Cardiac muscle cell (in vitro differentiated cells and primary cell): ENCODE results near the gene CLDN22. TPM values are rescaled to one million over a fixed set of nuclear protein-coding genes. Genes with fewer than 3 reads are reported as not detected.

ENCODE experiments used
- DNase-seq, 2 donors: peaks; one replicate each; pipeline versions ENCODE4 v3.0.0 to v3.0.0-alpha.2; 2010 to 2017; ENCODE audit warnings: low read depth in 1 of 2, low spot score in 1 of 2
- H3K27ac ChIP-seq: fragments of 200-600 bp; sonication (generic); 2 replicates; pipeline ENCODE4 v1.5.1; 2016
- H3K27me3 ChIP-seq: fragments of 200-600 bp; sonication (generic); 2 replicates; pipeline ENCODE4 v1.6.0; 2016; ENCODE audit warnings: control low read depth
- H3K36me3 ChIP-seq: fragments of 200-600 bp; sonication (generic); 2 replicates; pipeline ENCODE4 v1.5.1; 2016; ENCODE audit warnings: control low read depth
- H3K4me1 ChIP-seq: fragments of 200-600 bp; sonication (generic); 2 replicates; pipeline ENCODE4 v1.8.1; 2017; ENCODE audit warnings: low read depth, mild to moderate bottlenecking, mixed run types
- H3K4me3 ChIP-seq: fragments of 200-600 bp; sonication (generic); 2 replicates; pipeline ENCODE4 v1.5.1; 2016; ENCODE audit warnings: mild to moderate bottlenecking
- H3K9me3 ChIP-seq: fragments of 200-600 bp; sonication (generic); 2 replicates; pipeline ENCODE4 v1.5.1; 2017; ENCODE audit warnings: low read depth, mild to moderate bottlenecking, control low read depth
- polyA plus RNA-seq: library from polyadenylated mRNA; unstranded; fragments of >200 nt; fragmentation: Nextera tagmentation; extraction: Ambion mirVana; gene quantifications from 2 replicates; pipeline ENCODE4 v1.2.1, GENCODE V29; 2016
- total RNA-seq: library from RNA; depleted of rRNA; stranded (reverse); fragments of >200 nt; gene quantifications from 2 replicates; pipeline ENCODE4 v1.2.3, GENCODE V29; 2016
- TF ChIP-seq, protein P1 (sequence below): IDR thresholded peaks from 2 replicates; pipeline ENCODE4 v1.5.1; 2012; ENCODE audit warnings: low read depth, mild to moderate bottlenecking, low read length

Gene CLDN22
- total and polyA plus RNA-seq, 2 experiments from 2014 or later: not detected

DNA sequence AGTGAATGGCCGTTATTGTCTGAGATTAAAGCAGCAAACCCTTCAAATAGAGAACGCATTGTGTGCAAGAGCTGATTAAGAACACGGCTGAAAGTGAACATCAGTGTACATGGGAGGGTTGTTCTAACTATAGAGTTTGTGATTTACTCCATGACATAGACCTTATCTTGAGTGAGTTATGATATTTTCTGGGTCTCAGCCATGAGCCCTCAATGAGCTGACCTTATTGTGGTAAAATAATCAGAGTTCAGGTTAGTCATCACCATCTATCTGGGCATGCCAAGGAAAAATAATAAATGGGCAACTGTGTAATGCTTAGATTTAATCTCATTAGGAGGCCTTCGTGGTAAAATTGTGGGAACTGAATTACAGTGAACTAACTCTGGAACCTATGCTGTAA lies 35.3 kb upstream of the CLDN22 start:
- Histone ChIP-seq H3K27me3 (no peaks in the 10 kb centered on the region), H3K36me3 (no peaks in the 10 kb centered on the region), H3K27ac (no peak overlapping the region), H3K9me3 (no peaks in the 10 kb centered on the region), H3K4me3 (no peak overlapping the region), H3K4me1 (no peaks in the 10 kb centered on the region)
- DNase-seq: peak in 1 of 2 donors; percentile 77
- TF ChIP-seq, protein P1, sequence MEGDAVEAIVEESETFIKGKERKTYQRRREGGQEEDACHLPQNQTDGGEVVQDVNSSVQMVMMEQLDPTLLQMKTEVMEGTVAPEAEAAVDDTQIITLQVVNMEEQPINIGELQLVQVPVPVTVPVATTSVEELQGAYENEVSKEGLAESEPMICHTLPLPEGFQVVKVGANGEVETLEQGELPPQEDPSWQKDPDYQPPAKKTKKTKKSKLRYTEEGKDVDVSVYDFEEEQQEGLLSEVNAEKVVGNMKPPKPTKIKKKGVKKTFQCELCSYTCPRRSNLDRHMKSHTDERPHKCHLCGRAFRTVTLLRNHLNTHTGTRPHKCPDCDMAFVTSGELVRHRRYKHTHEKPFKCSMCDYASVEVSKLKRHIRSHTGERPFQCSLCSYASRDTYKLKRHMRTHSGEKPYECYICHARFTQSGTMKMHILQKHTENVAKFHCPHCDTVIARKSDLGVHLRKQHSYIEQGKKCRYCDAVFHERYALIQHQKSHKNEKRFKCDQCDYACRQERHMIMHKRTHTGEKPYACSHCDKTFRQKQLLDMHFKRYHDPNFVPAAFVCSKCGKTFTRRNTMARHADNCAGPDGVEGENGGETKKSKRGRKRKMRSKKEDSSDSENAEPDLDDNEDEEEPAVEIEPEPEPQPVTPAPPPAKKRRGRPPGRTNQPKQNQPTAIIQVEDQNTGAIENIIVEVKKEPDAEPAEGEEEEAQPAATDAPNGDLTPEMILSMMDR: no peak

GRCh38 chr4:183354219-183354618 lies 34.1 kb upstream of the CLDN22 start:
- Histone ChIP-seq H3K4me3 (no peak overlapping the region), H3K27me3 (no peaks in the 10 kb centered on the region), H3K9me3 (no peaks in the 10 kb centered on the region), H3K4me1 (no peaks in the 10 kb centered on the region), H3K36me3 (no peaks in the 10 kb centered on the region), H3K27ac (no peak overlapping the region)
- TF ChIP-seq, protein P1: no peak
- no peak for DNase-seq

DNA sequence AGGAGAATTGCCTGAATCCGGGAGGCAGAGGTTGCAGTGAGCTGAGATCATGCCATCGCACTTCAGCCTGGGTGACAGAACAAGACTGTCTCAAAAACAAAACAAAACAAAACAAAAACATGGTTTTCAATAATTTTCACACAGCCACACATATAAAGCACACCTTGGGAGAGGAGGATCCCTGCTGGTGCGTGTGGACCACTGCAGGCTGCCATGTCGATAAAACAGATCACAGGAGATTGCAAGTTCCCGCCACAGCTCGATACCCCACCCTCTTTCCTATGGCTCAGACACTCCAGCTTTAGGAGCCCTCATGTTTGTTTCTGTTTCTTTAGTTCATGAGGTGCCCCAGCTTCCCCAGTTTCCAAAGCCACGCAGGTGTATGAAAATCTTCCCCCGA lies 33.5 kb upstream of the CLDN22 start:
- Histone ChIP-seq H3K4me3 (no peak overlapping the region), H3K9me3 (no peaks in the 10 kb centered on the region), H3K27me3 (no peaks in the 10 kb centered on the region), H3K27ac (no peak overlapping the region), H3K4me1 (no peaks in the 10 kb centered on the region), H3K36me3 (no peaks in the 10 kb centered on the region)
- TF ChIP-seq, protein P1: no peak
- no peak for DNase-seq

DNA sequence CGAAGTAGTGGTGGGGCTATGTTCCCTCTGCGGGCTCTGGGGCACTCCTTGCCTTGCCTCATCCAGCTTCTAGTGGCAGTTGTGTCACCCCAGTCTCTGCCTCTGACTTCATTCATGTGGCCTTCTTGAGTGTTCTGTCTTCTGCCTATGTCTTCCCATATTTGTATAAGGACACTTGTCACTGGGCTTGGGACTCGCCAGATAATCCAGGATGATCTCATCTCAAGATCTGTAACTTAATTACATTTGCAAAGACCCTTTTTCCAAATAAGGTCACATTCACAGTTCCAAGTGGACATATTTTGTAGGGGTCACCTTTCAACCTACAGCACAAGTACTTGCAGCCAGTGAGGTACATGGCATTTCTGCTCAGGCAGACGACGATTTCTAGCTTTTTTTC lies 32.5 kb upstream of the CLDN22 start:
- Histone ChIP-seq H3K4me3 (no peak overlapping the region), H3K36me3 (no peaks in the 10 kb centered on the region), H3K4me1 (no peaks in the 10 kb centered on the region), H3K9me3 (no peaks in the 10 kb centered on the region), H3K27me3 (no peaks in the 10 kb centered on the region), H3K27ac (no peak overlapping the region)
- DNase-seq: no peak
- TF ChIP-seq, protein P1: no peak

DNA sequence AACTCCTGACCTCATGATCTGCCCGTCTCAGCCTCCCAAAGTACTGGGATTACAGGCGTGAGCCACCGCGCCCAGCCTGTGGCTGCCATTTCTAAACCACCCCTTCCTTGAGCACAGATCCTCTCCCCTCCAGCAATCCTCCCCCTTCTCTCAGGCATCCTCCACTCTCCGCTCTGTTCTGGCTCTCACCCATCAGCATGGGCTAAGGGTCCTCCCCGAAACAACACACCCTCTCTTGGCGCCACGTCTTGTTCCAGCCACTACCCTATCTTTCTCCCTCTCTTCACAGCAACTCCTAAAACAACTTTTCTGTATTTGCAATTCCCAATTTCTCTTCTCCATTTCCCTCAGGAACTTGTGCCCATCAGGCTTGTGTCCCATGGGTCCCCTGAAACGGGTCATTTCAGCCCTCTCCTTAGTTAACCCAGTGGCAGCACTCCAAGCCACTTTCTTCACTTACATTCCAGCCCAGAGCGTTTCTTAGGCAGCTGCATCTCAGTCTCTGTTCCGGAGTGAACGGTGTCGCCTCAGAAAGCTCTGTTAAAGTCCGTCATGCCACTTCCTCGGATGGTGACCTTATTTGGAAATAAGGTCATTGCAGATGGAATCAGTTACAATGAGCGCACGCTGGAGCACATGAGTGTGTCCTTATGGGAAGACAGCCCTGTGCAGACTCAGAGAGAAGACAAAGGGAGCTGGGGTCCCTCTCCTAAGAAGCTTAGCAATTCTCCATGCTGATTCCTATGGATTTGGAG lies 30.4 kb upstream of the CLDN22 start:
- DNase-seq: no peak
- H3K9me3 ChIP-seq: no peaks in the 10 kb centered on the region
- no peak overlapping the region for H3K27ac ChIP-seq
- H3K4me3 ChIP-seq: no peak overlapping the region
- TF ChIP-seq, protein P1: no peak
- H3K27me3 ChIP-seq: no peaks in the 10 kb centered on the region
- H3K4me1 ChIP-seq: no peaks in the 10 kb centered on the region
- H3K36me3 ChIP-seq: no peaks in the 10 kb centered on the region
